GM21737 (cell line): ENCODE results near the gene ZNF454.

Experiments
- ATAC-seq: cut with Tn5 transposase; IDR thresholded peaks from one replicate; pipeline ENCODE4 v1.9.1; 2021; ENCODE audit warnings: mild to moderate bottlenecking, moderate library complexity; ENCODE audit not compliant: unreplicated experiment

The ZNF454 gene

DNA sequence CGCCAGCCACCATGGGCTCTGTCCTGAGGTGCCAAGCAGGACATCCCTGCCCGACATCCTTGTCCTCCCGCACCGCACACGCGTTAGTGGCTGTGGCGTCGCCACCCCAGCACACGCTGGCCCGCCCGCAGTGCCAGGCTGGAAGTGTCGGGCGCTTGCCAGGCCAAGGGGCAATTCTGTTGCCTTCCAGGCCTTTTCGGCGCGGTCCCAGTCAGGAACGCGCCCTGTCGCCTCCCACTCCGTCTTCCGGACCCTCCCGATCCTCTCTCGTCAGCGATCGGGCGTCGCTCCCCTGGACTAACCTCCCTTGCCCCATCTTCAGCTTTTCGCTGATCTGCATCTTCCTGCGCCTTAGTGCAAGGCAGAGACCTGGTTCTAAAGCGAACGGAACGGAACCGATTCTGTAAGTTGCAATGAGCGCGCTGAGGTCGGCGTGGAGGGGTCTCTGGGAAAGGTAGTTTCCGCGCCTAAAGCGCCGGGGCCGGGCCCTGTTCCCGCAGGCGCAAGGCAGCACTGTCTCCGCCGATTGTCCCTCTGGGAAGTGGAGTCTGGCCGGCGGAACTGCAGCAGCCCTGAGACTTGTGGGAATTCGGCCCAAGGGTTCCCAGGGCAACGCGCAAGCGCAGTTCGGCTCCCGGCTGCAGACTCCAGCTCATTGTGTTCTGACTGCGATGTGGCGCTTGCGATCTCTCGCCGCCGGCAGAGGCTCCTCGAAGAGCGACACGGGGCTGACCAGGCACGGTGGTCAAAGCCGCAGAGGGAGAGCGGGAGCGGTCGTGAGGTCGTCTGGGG lies at the start of gene ZNF454:
Gene ZNF454 (plus strand): TSS at position 630 of the 792 bp plus-strand sequence. CDS start 1,594 bp downstream, outside the sequence.
- no peak for ATAC-seq

- no peak for ATAC-seq
Measured at GRCh38 chr5:178895615-178896571, 45.1 kb upstream of the ZNF454 start, which contains the start of gene ZFP2. Gene ZFP2 (plus strand): TSS chr5:178895913. CDS start chr5:178931314, 35,401 bp downstream.

- ATAC-seq, result no peak
Measured at GRCh38 chr5:178899289-178899688, 41.7 kb upstream of the ZNF454 start.

DNA sequence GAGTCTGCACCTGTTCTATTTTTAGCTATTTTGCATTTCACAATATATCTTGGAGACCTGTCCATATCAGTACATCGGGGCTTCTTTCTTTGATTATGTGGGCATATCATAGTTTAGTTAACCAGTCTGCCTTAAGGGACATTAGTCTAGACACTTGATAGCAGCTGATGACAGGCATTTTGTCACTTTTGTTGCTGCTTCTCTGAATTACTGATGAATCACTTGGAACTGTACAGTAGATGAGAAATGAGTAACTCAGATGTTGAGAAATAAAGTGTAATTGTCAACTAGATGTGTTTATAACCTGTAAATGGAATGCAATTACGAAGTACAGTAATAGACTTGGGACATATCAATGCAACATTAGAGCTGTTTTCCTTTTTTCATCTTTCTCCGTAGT lies 38.1 kb upstream of the ZNF454 start:
- ATAC-seq, result no peak

DNA sequence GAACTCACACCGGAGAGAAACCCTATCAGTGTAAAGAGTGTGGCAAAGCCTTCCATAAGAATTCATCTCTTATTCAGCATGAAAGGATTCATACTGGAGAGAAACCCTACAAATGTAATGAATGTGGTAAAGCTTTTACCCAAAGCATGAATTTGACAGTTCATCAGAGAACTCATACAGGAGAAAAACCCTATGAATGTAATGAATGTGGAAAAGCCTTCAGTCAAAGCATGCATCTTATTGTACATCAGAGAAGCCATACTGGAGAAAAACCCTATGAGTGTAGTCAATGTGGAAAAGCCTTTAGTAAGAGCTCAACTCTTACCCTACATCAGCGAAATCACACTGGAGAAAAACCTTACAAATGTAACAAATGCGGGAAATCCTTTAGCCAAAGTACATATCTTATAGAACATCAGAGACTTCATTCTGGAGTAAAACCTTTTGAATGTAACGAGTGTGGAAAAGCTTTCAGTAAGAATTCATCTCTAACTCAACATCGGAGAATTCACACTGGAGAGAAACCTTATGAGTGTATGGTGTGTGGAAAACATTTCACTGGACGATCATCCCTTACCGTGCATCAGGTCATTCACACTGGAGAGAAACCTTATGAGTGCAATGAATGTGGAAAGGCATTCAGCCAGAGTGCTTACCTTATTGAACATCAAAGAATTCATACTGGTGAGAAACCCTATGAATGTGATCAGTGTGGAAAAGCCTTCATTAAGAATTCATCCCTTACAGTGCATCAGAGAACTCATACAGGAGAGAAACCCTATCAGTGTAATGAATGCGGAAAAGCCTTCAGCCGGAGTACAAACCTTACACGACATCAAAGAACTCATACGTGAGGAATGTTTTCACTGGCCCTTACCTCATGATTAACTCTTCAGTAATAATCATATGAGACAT lies 8.9 kb upstream of the ZNF454 start:
- ATAC-seq, result no peak

DNA sequence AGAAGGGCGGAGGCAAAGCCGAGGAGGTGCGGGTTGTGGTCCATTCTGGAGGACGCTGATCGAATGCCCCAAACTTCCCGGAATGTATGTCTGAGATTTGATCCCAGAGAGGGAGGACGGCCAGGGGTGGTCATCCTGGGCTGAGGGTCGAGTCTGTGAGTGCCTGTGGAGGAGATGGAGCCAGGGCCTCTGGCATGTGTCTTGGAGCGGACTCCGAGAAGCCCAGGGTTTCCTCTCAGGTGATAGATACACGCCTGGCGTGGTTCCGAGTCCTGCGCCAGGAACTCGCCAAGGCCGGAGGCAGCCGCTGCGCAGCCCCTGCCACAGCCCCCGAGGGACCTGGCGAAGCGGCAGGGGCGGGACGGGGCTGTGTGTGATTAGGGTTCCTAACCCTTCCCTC lies 363 bp downstream of the ZNF454 start:
- ATAC-seq, result no peak

DNA sequence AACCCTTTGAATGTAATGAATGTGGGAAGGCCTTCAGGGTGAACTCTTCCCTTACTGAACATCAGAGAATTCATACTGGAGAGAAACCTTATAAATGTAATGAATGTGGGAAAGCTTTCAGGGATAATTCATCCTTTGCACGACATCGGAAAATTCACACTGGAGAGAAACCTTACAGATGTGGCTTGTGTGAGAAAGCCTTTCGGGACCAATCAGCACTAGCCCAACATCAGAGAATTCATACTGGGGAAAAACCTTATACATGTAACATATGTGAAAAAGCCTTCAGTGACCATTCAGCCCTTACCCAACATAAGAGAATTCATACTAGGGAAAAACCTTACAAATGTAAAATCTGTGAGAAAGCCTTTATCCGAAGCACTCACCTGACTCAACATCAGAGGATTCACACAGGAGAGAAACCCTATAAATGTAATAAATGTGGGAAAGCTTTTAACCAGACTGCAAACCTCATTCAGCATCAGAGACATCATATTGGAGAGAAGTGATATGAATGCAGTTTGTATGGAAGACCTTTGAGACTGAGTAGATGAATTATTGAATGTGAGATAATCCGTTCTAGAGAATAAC lies 24.6 kb downstream of the ZNF454 start:
- no peak for ATAC-seq

DNA sequence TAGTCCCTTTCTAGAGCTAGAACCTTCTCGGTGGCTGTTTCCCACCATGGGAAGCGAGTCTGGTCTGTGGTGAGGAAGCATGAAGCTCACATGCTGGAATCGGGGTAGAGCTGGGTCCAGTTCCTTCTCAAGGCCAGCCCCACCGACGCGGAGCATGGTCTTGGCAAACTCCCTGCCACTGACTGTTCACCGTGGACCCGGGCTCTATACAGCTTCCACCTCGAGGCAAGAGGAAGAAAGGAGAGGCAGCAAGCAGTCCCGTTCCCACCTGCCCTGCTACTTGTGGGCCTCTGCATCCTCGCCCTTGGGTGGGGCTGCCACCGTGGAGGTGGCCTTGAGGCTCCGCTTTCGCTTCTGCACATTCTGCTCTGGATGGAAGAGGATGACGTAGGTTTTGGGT lies 40.4 kb downstream of the ZNF454 start:
- ATAC-seq, result no peak

DNA sequence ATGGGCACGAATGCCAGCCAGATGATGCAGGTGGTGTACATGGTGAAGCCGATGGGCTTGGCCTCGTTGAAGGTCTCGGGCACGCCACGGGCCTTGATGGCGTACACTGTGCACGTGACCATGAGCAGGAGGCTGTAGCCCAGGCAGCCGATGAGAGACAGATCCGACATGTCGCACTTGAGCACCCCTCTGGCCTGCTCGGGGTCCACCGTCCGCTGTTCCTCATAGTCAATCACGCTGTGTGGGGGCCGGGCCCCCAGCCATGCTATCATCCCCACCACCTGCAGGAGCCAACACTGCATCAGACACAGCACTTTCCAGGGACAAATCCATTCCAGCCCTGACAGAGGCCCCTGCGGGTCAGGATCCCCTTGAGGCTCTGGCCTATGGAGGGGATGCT lies 41.9 kb downstream of the ZNF454 start:
- ATAC-seq, result no peak

GRCh38 chr5:178983728-178984127 lies 42.7 kb downstream of the ZNF454 start:
- no peak for ATAC-seq

DNA sequence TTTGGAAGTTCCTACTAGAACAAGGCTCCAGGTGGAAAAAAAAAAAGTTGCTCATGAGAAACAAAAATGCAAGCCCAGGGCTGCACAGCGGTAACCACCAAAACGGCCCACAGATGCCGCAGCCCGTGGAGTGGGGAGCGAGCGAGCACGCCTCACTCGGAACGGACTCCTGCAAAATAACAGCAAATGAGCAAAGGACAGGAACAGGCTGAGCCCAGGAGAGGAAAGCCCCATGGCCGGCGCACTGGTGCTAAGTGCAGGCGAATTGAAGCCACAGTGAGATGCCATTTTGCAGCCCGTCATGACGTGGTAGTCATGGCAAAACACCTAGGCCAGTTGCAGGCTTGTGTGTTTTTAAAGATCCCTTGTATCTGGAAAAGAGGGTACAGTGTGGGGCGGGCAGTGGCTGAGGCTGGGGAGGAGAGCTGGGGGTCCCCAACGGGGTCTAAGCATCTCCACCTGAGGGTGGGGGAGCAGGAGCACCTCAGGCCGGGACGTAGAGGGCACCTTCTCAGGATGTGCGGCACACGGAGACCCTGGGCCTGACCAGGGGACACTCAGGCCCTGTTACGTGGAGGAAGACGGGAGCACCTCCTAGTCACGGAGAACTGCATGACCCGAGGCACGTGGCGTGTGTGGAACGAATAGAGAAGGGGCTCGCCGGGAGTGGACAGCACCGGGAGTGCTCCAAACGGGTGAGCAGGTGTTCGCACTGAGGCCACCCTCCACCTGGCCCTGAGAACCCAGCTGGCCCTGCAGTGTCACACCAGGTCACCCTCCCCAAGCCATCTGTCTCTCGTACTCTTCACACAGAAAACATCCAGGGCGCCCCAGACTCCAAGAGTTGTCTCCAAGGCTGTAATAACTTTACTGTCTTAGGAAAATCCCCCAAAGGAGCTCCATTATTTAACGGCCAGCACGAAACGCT lies 43.4 kb downstream of the ZNF454 start:
- ATAC-seq, result no peak

DNA sequence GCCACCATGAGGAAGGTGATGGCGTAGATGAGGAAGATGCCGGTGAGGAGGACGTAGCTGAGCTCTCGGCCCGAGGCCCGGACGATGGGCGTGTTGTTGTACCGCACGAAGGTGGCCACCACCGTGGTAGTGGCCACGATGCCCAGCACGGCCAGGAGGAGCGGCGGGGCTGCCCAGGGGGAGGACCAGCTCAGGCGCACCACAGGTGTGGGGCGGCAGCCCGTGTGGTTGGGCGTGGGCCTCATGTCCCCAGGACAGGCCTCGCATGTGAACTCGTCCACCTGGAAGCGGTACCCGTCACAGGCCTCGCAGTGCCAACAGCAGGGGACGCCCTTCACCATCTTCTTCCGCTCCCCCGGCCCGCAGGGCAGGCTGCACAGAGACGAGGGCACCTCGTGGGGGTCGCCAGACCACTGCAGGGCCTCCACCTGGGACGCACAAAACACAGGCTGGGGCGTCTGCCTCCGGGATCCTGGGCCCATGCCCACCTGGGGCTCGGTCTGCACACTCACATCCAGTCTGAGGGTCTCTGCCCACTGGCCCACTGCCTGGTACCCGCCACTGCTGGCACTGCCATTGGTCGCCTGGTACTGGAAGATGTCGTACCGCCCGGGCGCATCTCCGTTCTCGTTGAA lies 45.4 kb downstream of the ZNF454 start:
- ATAC-seq, result no peak

GRCh38 chr5:178988436-178989220 lies 47.6 kb downstream of the ZNF454 start:
- no peak for ATAC-seq

GRCh38 chr5:178989311-178989710 lies 48.3 kb downstream of the ZNF454 start:
- no peak for ATAC-seq

DNA sequence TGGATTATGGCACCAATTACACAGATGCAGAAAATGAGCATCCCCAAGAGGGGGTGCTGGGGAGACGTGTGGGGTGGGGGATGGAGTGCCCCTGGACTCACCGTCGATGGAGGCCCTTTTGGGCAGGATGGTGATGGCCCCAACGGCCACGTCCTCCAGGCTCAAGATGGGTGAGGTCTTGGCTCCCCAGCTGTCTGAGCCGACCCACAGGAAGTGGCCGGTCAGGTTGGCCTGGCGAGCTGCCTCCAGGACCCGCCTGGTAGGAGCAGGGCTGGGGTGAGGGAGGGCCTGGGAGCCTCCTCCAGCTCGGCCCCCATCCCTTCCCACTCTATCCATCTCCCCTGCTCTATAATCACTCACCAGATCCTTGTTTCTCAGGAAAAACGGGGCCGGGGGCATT lies 49.5 kb downstream of the ZNF454 start:
- no peak for ATAC-seq

DNA sequence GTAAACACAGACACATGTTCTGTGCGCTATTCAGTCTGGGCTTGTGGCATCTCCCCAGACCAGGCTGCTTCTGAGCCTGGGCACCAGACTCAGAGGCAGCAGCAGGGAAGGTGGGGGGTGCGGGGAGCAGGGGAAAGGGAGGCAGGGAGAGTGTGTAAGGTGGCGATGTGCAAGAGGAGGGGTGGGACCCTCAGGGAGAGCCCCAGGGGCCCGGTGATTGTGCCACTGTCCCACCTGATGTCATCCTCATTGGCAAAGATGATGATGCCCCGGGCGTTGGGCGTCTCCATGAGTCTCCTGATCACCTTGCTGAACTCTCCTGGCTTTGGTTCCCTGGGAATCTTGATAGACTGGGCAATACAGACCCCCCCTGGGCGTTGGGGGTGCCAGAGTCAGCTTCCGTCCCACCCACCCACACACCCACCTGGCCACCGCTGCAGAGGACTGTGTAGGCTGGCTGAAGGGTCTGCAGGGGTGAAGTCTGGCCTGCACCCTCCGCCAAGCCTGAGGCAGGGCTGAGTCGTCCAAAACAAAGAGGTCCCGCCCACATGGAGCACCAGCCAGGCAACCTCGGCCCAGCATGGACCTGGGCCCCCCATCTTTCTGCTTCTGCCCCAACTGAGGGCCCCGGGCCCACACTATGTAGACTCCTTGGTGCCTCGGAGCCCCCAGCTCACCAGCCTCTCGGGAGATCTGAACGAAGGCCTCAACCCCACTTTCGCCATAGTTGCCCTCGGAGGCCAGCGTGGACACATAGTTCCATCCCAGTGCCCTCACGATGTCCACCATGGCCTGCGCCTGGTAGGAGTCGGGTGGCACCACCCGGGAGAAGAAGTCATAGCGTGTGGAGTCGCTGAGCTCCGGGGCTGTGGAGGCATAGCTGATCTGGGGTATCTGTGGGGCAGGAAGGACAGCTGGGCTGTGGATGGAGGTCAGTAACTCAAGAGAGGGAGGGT lies 50.5 kb downstream of the ZNF454 start:
- ATAC-seq, result no peak
